Keratinocyte (primary cell): Measurements from ENCODE around the gene HDAC8. TPM values are rescaled to one million over a fixed set of nuclear protein-coding genes. Genes with fewer than 3 reads are reported as not detected.
"Not testable (repeated sequence)": the region's sequence is repeated elsewhere in the genome, so short reads cannot be mapped to it uniquely, and the experiment has no call there.

Source experiments
- DNase-seq: peaks from one replicate; pipeline ENCODE4 v3.0.0-alpha.2; 2011; ENCODE audit warnings: low read depth, missing footprints, low spot score
- FAIRE-seq: peaks from 2 replicates; lab custom pipeline; 2011; peaks lifted over from hg19 to GRCh38; lab: Jason Lieb, UNC
- H2AFZ ChIP-seq: 2 replicates; pipeline ENCODE4 v1.6.0; 2012; ENCODE audit warnings: low read length, control low read depth, inconsistent platforms; ENCODE audit not compliant: control insufficient read depth
- H3K27ac ChIP-seq: 2 replicates; pipeline ENCODE4 v1.5.1; 2011; ENCODE audit warnings: low read length; ENCODE audit not compliant: control insufficient read depth, insufficient read depth
- H3K27me3 ChIP-seq: 3 replicates; pipeline ENCODE4 v1.6.0; 2011; ENCODE audit warnings: low read length; ENCODE audit not compliant: control insufficient read depth, insufficient read depth; ENCODE audit errors: extremely low read depth
- H3K36me3 ChIP-seq, 2 experiments: 2 replicates in 1 of 2; 3 replicates in 1 of 2; pipeline ENCODE4 v1.5.1; 2011; ENCODE audit warnings: low read length in 2 of 2, mild to moderate bottlenecking in 1 of 2; ENCODE audit not compliant: control insufficient read depth in 2 of 2, insufficient read depth in 2 of 2; ENCODE audit errors: extremely low read depth in 1 of 2
- H3K4me1 ChIP-seq: 3 replicates; pipeline ENCODE4 v1.5.1; 2011; ENCODE audit warnings: low read length; ENCODE audit not compliant: control insufficient read depth, insufficient read depth; ENCODE audit errors: extremely low read depth
- H3K4me2 ChIP-seq: 3 replicates; pipeline ENCODE4 v1.6.0; 2011; ENCODE audit warnings: low read depth, low read length; ENCODE audit not compliant: control insufficient read depth, insufficient read depth; ENCODE audit errors: extremely low read depth
- H3K4me3 ChIP-seq, 3 experiments: fragments of 200-600 bp in 1 of 3; sonication (generic) in 1 of 3; 2 replicates in 2 of 3; 3 replicates in 1 of 3; pipeline ENCODE4 v1.5.1; 2011 to 2016; ENCODE audit warnings: low read length in 3 of 3, mild to moderate bottlenecking in 3 of 3, control low read depth in 2 of 3, inconsistent platforms in 1 of 3, low read depth in 1 of 3, mixed read lengths in 1 of 3, mixed run types in 1 of 3, moderate library complexity in 1 of 3; ENCODE audit not compliant: control insufficient read depth in 2 of 3, insufficient read depth in 2 of 3; ENCODE audit errors: extremely low read depth in 1 of 3
- H3K79me2 ChIP-seq: 2 replicates; pipeline ENCODE4 v1.6.0; 2012; ENCODE audit warnings: low read length; ENCODE audit not compliant: control insufficient read depth, insufficient read depth
- H3K9ac ChIP-seq: 3 replicates; pipeline ENCODE4 v1.6.0; 2011; ENCODE audit warnings: low read length; ENCODE audit not compliant: control insufficient read depth, insufficient read depth; ENCODE audit errors: extremely low read depth
- H3K9me1 ChIP-seq: 3 replicates; pipeline ENCODE4 v1.6.0; 2011; ENCODE audit warnings: low read length; ENCODE audit not compliant: control insufficient read depth, insufficient read depth; ENCODE audit errors: extremely low read depth
- H3K9me3 ChIP-seq: 2 replicates; pipeline ENCODE4 v1.5.1; 2012; ENCODE audit warnings: low read depth, low read length; ENCODE audit not compliant: control insufficient read depth
- H4K20me1 ChIP-seq: 3 replicates; pipeline ENCODE4 v1.6.0; 2011; ENCODE audit warnings: low read length; ENCODE audit not compliant: control insufficient read depth, insufficient read depth; ENCODE audit errors: extremely low read depth
- EZH2 ChIP-seq: IDR thresholded peaks from one replicate; pipeline ENCODE4 v1.6.1; 2012; ENCODE audit warnings: inconsistent platforms, mild to moderate bottlenecking, low read length, moderate library complexity
- dilution Hi-C: fragments of 300-500 bp; cut with MboI; formaldehyde crosslinking; loops from one replicate; pipeline ENCODE4 v1.7.0; 2020; ENCODE audit warnings: low sequenced_read_pairs; ENCODE audit not compliant: extremely low pct_ligation_motif_present
- polyA plus RNA-seq, 5 experiments: library from polyadenylated mRNA; depleted of rRNA in 3 of 5; stranded (reverse) in 3 of 5; stranded (forward) in 1 of 5; unstranded in 1 of 5; fragments of >200 nt; gene quantifications; 1 replicate in 1 of 5; 2 replicates in 3 of 5; 3 replicates in 1 of 5; pipeline versions ENCODE4 v1.2.1 to v1.2.3, GENCODE V29; 2011 to 2012; ENCODE audit warnings: missing spikeins in 2 of 5, low read depth in 1 of 5, low replicate concordance in 1 of 5
- TF ChIP-seq, protein P1 (sequence below), 3 experiments: IDR thresholded peaks in 1 of 3; conservative IDR thresholded peaks in 1 of 3; optimal IDR thresholded peaks in 1 of 3; 2 replicates in 2 of 3; 3 replicates in 1 of 3; pipeline versions ENCODE3 to v1.5.1; 2011; ENCODE audit warnings: low read length in 3 of 3, mild to moderate bottlenecking in 3 of 3, moderate library complexity in 2 of 3, control low read depth in 1 of 3, inconsistent platforms in 1 of 3; ENCODE audit not compliant: insufficient read depth in 2 of 3; ENCODE audit errors: extremely low read depth in 1 of 3

Gene HDAC8
- polyA plus RNA-seq, 1 donor (not counting 4 experiments of a cell fraction or from before 2014, with no cell fraction given): 27.3 TPM

DNA sequence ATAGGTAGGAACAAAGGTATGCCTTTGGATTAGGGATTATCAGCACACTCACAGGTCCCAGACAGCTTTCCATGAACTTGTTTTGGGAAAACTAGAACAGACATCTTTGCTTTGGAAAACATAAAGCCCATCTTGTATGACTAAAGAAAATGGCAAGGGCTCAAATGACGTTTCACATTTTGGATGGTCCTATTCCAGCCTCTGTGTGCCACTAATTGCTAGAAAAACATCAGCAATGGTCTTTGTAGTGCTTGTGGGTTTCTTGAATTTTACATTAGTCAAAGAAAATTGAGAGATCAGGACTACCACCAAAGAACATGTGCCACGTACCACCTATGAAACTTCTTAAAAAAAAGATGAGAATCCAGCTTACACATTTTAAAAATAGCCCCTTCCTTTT, 111.4 kb downstream of the HDAC8 start:
- dilution Hi-C loops: no loop called here
- H3K27ac ChIP-seq: no peak overlapping the region
- FAIRE-seq: no peak

DNA sequence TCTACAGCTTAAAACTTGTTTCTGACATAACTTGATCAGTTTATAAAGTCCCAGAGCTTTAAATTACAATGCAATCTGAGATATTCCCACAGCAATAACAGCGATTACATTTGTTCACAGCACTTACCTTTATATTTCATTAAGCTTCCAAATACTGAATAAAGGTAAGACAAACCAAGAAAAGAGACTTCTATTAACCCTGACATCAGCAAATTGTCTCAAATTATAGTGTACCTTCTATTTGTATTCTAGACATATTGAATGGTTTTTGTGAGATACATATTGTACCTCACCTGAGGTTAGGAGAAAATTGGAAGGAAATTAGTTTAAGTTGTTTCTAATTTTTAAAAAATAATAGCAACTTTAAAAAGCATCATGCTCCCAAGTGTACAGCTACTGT, 111.9 kb downstream of the HDAC8 start:
- Histone ChIP-seq H3K36me3 (no peaks in the 10 kb centered on the region), H3K9me3 (no peaks in the 10 kb centered on the region), H3K4me2 (no peak overlapping the region), H3K4me1 (no peaks in the 10 kb centered on the region), H2AFZ (no peak overlapping the region), H3K4me3 (no peak overlapping the region), H3K79me2 (no peaks in the 10 kb centered on the region), H3K27me3 (peaks cover 3% of the 10 kb centered on the region), H3K9me1 (no peaks in the 10 kb centered on the region), H3K27ac (no peak overlapping the region), H3K9ac (no peak overlapping the region), H4K20me1 (no peaks in the 10 kb centered on the region)
- dilution Hi-C loops: no loop called here
- TF ChIP-seq, protein P1, sequence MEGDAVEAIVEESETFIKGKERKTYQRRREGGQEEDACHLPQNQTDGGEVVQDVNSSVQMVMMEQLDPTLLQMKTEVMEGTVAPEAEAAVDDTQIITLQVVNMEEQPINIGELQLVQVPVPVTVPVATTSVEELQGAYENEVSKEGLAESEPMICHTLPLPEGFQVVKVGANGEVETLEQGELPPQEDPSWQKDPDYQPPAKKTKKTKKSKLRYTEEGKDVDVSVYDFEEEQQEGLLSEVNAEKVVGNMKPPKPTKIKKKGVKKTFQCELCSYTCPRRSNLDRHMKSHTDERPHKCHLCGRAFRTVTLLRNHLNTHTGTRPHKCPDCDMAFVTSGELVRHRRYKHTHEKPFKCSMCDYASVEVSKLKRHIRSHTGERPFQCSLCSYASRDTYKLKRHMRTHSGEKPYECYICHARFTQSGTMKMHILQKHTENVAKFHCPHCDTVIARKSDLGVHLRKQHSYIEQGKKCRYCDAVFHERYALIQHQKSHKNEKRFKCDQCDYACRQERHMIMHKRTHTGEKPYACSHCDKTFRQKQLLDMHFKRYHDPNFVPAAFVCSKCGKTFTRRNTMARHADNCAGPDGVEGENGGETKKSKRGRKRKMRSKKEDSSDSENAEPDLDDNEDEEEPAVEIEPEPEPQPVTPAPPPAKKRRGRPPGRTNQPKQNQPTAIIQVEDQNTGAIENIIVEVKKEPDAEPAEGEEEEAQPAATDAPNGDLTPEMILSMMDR (optimal IDR thresholded peaks at IDR 0.05 in 1 of 3, IDR thresholded peaks at IDR 0.05 in 1 of 3, conservative IDR thresholded peaks at IDR 0.05 in 1 of 3; ENCODE audit: extremely low read depth in 1 of 3, insufficient read depth in 2 of 3, low read length in 3 of 3): no peak
- no peak for TF ChIP-seq EZH2
- DNase-seq: no peak
- FAIRE-seq: no peak

More for the DNA sequence above, 111.4 kb downstream of the HDAC8 start:
- Histone ChIP-seq H3K79me2 (no peaks in the 10 kb centered on the region), H3K36me3 (no peaks in the 10 kb centered on the region), H3K9me1 (no peaks in the 10 kb centered on the region), H2AFZ (no peak overlapping the region), H3K4me2 (no peak overlapping the region), H3K9ac (no peak overlapping the region), H3K9me3 (no peaks in the 10 kb centered on the region), H3K4me3 (no peak overlapping the region), H3K27me3 (peaks cover 3% of the 10 kb centered on the region), H4K20me1 (no peaks in the 10 kb centered on the region), H3K4me1 (no peaks in the 10 kb centered on the region)
- TF ChIP-seq EZH2: no peak
- TF ChIP-seq, protein P1 (optimal IDR thresholded peaks at IDR 0.05 in 1 of 3, IDR thresholded peaks at IDR 0.05 in 1 of 3, conservative IDR thresholded peaks at IDR 0.05 in 1 of 3; ENCODE audit: extremely low read depth in 1 of 3, insufficient read depth in 2 of 3, low read length in 3 of 3): no peak
- no peak for DNase-seq

DNA sequence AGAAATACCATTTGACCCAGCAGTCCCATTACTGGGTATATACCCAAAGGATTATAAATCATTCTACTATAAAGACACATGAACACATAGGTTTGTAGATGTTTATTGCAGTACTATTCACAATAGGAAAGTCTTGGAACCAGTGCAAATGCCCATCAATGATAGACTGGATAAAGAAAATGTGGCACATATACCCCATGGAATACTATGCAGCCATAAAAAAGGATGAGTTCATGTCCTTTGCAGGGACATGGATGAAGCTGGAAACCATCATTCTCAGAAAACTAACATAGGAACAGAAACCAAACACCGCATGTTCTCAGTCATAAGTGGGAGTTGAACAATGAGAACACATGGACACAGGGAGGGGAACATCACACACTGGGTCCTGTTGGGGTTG, 123.6 kb downstream of the HDAC8 start:
- H2AFZ ChIP-seq, H3K4me2 ChIP-seq, H3K79me2 ChIP-seq, H3K9me3 ChIP-seq, DNase-seq, H3K27ac ChIP-seq, H3K4me3 ChIP-seq, H3K9me1 ChIP-seq, H4K20me1 ChIP-seq, H3K9ac ChIP-seq, H3K27me3 ChIP-seq, H3K36me3 ChIP-seq, dilution Hi-C loops, H3K4me1 ChIP-seq, FAIRE-seq: not testable (repeated sequence)

DNA sequence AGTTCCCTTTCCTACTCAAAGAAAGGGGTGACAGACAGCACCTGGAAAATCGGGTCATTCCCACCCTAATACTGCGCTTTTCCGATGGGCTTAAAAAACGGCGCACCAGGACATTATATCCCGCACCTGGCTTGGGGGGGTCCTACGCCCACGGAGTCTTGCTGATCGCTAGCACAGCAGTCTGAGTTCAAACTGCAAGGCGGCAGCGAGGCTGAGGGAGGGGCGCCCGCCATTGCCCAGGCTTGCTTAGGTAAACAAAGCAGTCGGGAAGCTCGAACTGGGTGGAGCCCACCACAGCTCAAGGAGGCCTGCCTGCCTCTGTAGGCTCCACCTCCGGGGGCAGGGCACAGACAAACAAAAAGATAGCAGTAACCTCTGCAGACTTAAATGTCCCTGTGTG, 131.9 kb downstream of the HDAC8 start:
- dilution Hi-C loops, H3K9me3 ChIP-seq, FAIRE-seq, H2AFZ ChIP-seq, H3K36me3 ChIP-seq, H3K9ac ChIP-seq, H3K27ac ChIP-seq, H4K20me1 ChIP-seq, H3K79me2 ChIP-seq, H3K4me1 ChIP-seq, H3K4me2 ChIP-seq, DNase-seq, H3K9me1 ChIP-seq, H3K4me3 ChIP-seq, H3K27me3 ChIP-seq: not testable (repeated sequence)
